Common myeloid progenitor, CD34-positive (primary cell): ENCODE measurements around the gene NTM.

Experiments used
- CTCF ChIA-PET: fragments of 350-600 bp; sonication (Branson Sonifier 250); formaldehyde crosslinking; loops from one replicate; lab custom pipeline; 2021; ENCODE audit warnings: antibody characterized with exemption; lab: Charles Lee
- POLR2A ChIA-PET: fragments of 350-600 bp; sonication (Branson Sonifier 250); formaldehyde crosslinking; loops from one replicate; lab custom pipeline; 2021; ENCODE audit warnings: antibody characterized with exemption; lab: Charles Lee
- DNase-seq, 3 donors: peaks; one replicate each; pipeline versions ENCODE4 v3.0.0 to v3.0.0-alpha.2; 2013
- H3K27ac ChIP-seq, 2 experiments: 1 replicate in 1 of 2; 2 replicates in 1 of 2; pipeline ENCODE4 v1.7.0; 2013; ENCODE audit warnings: inconsistent platforms in 2 of 2, low read length in 2 of 2, mild to moderate bottlenecking in 2 of 2, low read depth in 1 of 2, moderate library complexity in 1 of 2; ENCODE audit not compliant: severe bottlenecking in 2 of 2, insufficient read depth in 1 of 2, poor library complexity in 1 of 2
- H3K27me3 ChIP-seq, 5 experiments: replicated peaks in 2 of 5; 1 replicate in 3 of 5; 2 replicates in 2 of 5; pipeline versions ENCODE4 v1.6.1 to v1.7.0; 2013; ENCODE audit warnings: low read length in 4 of 5, mild to moderate bottlenecking in 2 of 5, moderate library complexity in 2 of 5, inconsistent platforms in 1 of 5; ENCODE audit not compliant: insufficient read depth in 5 of 5, control insufficient read depth in 4 of 5
- H3K36me3 ChIP-seq, 4 experiments: 1 replicate in 2 of 4; 2 replicates in 2 of 4; pipeline versions ENCODE4 v1.6.1 to v1.7.0; 2013; ENCODE audit warnings: low read length in 3 of 4, control low read depth in 1 of 4, mild to moderate bottlenecking in 1 of 4; ENCODE audit not compliant: control insufficient read depth in 4 of 4, insufficient read depth in 4 of 4
- H3K4me1 ChIP-seq, 4 experiments: 1 replicate in 3 of 4; 2 replicates in 1 of 4; pipeline versions ENCODE4 v1.6.1 to v1.7.1; 2013; ENCODE audit warnings: low read length in 3 of 4, mild to moderate bottlenecking in 3 of 4, control low read depth in 1 of 4, inconsistent platforms in 1 of 4, moderate library complexity in 1 of 4; ENCODE audit not compliant: control insufficient read depth in 4 of 4, insufficient read depth in 4 of 4; ENCODE audit errors: control extremely low read depth in 1 of 4
- H3K4me3 ChIP-seq, 7 experiments: 1 replicate in 4 of 7; 2 replicates in 3 of 7; pipeline versions ENCODE4 v1.5.1 to v1.7.0; 2013; ENCODE audit warnings: mild to moderate bottlenecking in 7 of 7, low read length in 6 of 7, moderate library complexity in 6 of 7, inconsistent platforms in 2 of 7, low read depth in 2 of 7, control low read depth in 1 of 7; ENCODE audit not compliant: insufficient read depth in 4 of 7, control insufficient read depth in 1 of 7; ENCODE audit errors: extremely low read depth in 1 of 7
- H3K9me3 ChIP-seq, 5 experiments: 1 replicate in 4 of 5; 2 replicates in 1 of 5; pipeline versions ENCODE4 v1.6.1 to v1.7.1; 2013; ENCODE audit warnings: low read length in 4 of 5, mild to moderate bottlenecking in 2 of 5, inconsistent platforms in 1 of 5, low read depth in 1 of 5, moderate library complexity in 1 of 5; ENCODE audit not compliant: control insufficient read depth in 4 of 5, insufficient read depth in 2 of 5; ENCODE audit errors: control extremely low read depth in 1 of 5
- whole genome bisulfite sequencing: methylation state at CpG from one replicate; pipeline ENCODE4 v1.1.5; 2013; ENCODE audit not compliant: insufficient coverage; 5-methylcytosine and 5-hydroxymethylcytosine counted together

NTM gene

DNA sequence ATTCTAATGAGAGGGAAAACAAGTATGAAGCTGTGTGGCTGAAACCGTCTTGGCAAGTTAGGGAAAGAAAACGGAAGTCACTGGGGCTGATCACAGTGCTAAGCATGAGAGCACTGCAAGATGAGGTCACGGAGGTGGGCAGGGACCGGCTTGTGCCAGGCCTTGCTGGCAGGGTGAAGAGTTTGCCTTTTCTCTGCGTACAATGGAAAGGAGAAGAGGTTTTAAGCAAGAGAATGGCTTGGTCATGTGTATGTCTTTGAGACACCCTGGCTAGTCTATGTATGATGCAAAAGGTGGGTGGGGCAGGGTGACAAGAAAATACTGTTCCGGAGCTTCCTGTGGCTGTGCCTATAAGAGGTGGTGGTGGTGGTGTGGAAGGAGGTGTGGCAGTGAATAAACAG lies 567.9 kb downstream of the NTM start:
- DNase-seq = no peak
- Histone ChIP-seq H3K9me3 (no peaks in the 10 kb centered on the region), H3K36me3 (no peaks in the 10 kb centered on the region), H3K4me1 (no peaks in the 10 kb centered on the region), H3K27me3 (peaks cover 0 to 24% (median 3%) of the 10 kb centered on the region in 5 experiments), H3K4me3 (no peak overlapping the region), H3K27ac (no peak overlapping the region)
- 96% methylated on average over 4 of the region's 6 CpGs for WGBS
- ChIA-PET POLR2A (no interaction called here), CTCF (no interaction called here)

DNA sequence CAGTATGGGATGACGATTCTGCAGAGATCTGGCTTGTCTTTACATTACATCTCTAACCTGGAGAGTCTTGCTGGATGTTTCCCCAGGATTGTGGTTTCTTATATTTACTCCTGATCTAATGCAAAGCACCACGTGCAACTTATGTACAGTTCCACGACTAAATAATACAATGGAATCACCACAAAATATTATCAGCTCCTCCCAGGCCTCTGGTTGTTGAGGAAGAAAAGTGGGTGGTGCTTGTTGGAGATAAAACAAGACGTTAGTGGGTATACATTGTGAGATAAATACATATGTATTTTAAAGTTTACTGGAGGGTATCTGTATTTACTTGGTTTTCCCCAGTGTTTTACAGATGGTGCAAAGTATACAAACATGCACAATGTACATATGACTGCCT lies 569.7 kb downstream of the NTM start:
- Histone ChIP-seq H3K36me3 (no peaks in the 10 kb centered on the region), H3K4me3 (no peak overlapping the region), H3K27ac (no peak overlapping the region), H3K9me3 (no peaks in the 10 kb centered on the region), H3K4me1 (no peaks in the 10 kb centered on the region), H3K27me3 (peaks cover 2 to 24% (median 5%) of the 10 kb centered on the region in 5 experiments)
- POLR2A ChIA-PET = no interaction called here
- DNase-seq = peak in 1 of 3 donors; percentile 35
- CTCF ChIA-PET = no interaction called here
- 78% methylated on average over 1 of the region's 4 CpGs for WGBS

DNA sequence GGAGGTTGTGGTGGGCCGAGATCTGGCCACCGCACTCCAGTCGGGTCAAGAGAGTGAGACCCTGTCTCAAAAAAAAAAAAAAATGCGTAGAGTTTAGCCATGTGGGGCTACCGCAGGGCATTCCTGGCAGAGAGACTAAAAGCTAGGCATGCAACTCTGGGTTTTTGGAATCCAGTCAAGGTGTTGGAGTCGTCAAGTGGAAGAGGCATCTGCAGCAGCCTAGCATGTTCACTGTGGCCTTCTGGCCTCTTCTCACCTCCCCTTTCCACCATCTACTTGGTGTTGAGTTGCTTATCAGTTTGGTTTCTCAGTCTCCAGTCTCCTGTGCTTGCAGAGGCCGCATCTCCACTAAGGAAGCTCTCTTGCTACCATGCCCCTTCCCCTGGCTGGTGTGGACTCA lies 572.5 kb downstream of the NTM start:
- CTCF ChIA-PET = no interaction called here
- Histone ChIP-seq H3K27ac (no peak overlapping the region), H3K36me3 (no peaks in the 10 kb centered on the region), H3K27me3 (peaks cover 0 to 24% (median 4%) of the 10 kb centered on the region in 5 experiments), H3K4me1 (no peaks in the 10 kb centered on the region), H3K9me3 (no peaks in the 10 kb centered on the region), H3K4me3 (no peak overlapping the region)
- 73% methylated on average over 6 of the region's 7 CpGs for WGBS
- POLR2A ChIA-PET = no interaction called here
- no peak for DNase-seq

DNA sequence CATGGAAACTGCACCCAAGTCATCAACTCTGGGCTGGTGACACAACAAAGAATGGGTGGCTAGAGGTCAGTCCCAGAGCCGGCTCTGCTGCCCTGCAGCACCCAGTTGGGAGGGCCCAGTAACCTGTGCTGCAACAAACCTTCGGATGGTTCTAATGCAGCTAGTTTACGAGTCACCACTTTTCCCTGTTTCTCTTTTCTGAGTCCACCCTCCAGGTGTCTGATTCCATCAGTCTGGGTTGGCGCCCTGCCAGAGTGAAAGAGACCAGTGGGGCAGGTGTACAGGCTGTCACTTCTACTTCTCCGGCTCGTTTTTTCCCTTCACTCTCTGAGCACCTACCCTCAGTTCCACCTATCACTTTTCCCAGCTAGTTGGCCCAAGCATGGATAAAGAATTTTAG lies 572.9 kb downstream of the NTM start:
- Histone ChIP-seq H3K4me1 (no peaks in the 10 kb centered on the region), H3K9me3 (no peaks in the 10 kb centered on the region), H3K4me3 (no peak overlapping the region), H3K27ac (no peak overlapping the region), H3K36me3 (no peaks in the 10 kb centered on the region), H3K27me3 (peaks cover 0 to 20% (median 4%) of the 10 kb centered on the region in 5 experiments)
- CTCF ChIA-PET = no interaction called here
- DNase-seq = no peak
- WGBS = 94% methylated on average over 6 of the region's 6 CpGs
- POLR2A ChIA-PET = no interaction called here

DNA sequence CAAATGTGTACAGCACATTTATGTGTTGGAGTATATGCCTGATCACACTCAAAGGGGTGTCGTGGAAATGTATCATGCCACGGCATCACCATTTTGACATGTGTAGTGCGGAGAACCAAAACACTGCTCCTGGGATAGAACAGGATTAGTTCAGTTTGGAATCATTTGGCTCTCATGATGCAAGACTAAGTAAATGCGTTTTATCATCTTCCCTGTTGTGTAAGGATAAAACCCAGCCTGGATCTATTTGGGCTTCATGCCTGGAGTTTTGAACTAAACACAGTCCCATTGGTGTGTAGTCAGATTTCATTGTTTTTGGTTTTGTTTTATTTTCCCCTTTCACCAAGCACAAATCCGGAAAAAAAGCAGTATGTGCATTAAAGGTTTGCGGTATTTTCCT lies 574.3 kb downstream of the NTM start:
- H3K9me3 ChIP-seq = no peaks in the 10 kb centered on the region
- peaks cover 0 to 8% (median 3%) of the 10 kb centered on the region in 5 experiments for H3K27me3 ChIP-seq
- ChIA-PET CTCF (no interaction called here), POLR2A (no interaction called here)
- H3K27ac ChIP-seq = no peak overlapping the region
- no peak for DNase-seq
- no peak overlapping the region for H3K4me3 ChIP-seq
- H3K36me3 ChIP-seq = no peaks in the 10 kb centered on the region
- no peaks in the 10 kb centered on the region for H3K4me1 ChIP-seq
- 98% methylated on average over 5 of the region's 6 CpGs for WGBS

DNA sequence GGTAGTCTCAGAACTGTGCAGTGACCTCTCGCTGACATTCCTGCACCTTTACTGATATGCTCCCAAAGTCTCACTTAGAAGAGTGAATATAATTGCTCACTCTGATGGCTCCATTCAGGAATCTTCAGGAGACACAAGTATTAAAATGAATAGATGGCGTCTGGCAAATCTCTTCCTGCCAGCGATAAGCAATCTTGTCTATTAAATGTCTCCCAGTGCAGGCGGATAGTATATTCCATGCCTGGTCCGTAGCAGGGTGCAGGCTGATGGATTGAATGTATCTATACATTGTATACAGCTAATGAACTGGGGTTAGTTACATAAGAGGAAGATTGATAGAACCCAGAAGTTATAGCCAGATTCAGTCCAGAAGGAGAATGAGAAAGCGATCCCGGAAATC lies 575.3 kb downstream of the NTM start:
- Histone ChIP-seq H3K27ac (no peak overlapping the region), H3K4me1 (no peaks in the 10 kb centered on the region), H3K4me3 (no peak overlapping the region), H3K27me3 (peaks cover 0 to 8% (median 3%) of the 10 kb centered on the region in 5 experiments), H3K36me3 (no peaks in the 10 kb centered on the region), H3K9me3 (no peaks in the 10 kb centered on the region)
- DNase-seq = no peak
- POLR2A ChIA-PET = no interaction called here
- WGBS = 98% methylated on average over 5 of the region's 7 CpGs
- CTCF ChIA-PET = no interaction called here

DNA sequence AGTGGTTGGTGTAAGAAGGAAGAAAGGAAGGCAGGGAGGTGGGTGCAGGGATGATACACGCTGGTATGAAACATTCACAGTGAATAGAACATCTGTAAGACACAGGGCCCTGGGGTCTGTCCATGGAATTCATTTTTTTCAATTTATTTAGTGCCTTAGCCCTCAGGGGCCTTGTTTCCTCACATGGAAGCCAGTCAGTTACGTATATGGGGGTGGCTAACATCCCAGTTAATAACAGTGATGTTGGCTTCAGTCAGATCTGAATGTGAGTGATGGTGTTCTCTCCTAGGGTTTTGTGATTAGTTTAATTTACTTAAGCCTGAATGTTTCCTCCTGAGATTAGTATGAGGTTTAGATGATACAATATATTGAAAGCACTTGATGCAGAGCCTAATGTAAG lies 577.1 kb downstream of the NTM start:
- Histone ChIP-seq H3K36me3 (no peaks in the 10 kb centered on the region), H3K9me3 (no peaks in the 10 kb centered on the region), H3K27ac (no peak overlapping the region), H3K4me3 (no peak overlapping the region), H3K27me3 (peaks cover 0 to 4% (median 3%) of the 10 kb centered on the region in 5 experiments), H3K4me1 (no peaks in the 10 kb centered on the region)
- WGBS = 95% methylated on average over 2 of the region's 2 CpGs
- DNase-seq = no peak
- ChIA-PET POLR2A (no interaction called here), CTCF (no interaction called here)
